ENCODE results near the gene KRTAP2-4.
"Not testable (repeated sequence)": the region's sequence is repeated elsewhere in the genome, so short reads cannot be mapped to it uniquely, and the experiment has no call there.

KRTAP2-4 gene

GRCh38 chr17:41054025-41054424 lies 11.7 kb downstream of the KRTAP2-4 start:
- H3K9me3 ChIP-seq (ENCODE audit: insufficient read depth, low read length): no peaks in the 10 kb centered on the region
- DNase-seq (ENCODE audit: low read depth, low spot score): no peak
- H3K27me3 ChIP-seq (ENCODE audit: insufficient read depth, insufficient read length): no peaks in the 10 kb centered on the region
- H3K36me3 ChIP-seq (ENCODE audit: insufficient read depth, insufficient read length, low read length): no peaks in the 10 kb centered on the region
- TF ChIP-seq ZNF274 (IDR thresholded peaks at IDR 0.05; ENCODE audit: low read depth, low read length) (no peak), SUZ12 (IDR thresholded peaks at IDR 0.05; ENCODE audit: extremely low read depth, insufficient read depth, insufficient read length) (no peak), YY1 (IDR thresholded peaks at IDR 0.05; ENCODE audit: insufficient read depth, insufficient read length) (no peak)
- H3K4me1 ChIP-seq (ENCODE audit: insufficient read depth, insufficient read length): no peaks in the 10 kb centered on the region
- H3K9ac ChIP-seq (ENCODE audit: insufficient read length, low read depth): no peak overlapping the region
- no peak overlapping the region for H3K4me3 ChIP-seq (ENCODE audit: insufficient read length, low read depth)

- Histone ChIP-seq H3K9me3 (ENCODE audit: insufficient read depth, low read length) (no peaks in the 10 kb centered on the region), H3K27me3 (ENCODE audit: insufficient read depth, insufficient read length) (no peaks in the 10 kb centered on the region), H3K9ac (ENCODE audit: insufficient read length, low read depth) (no peak overlapping the region), H3K36me3 (ENCODE audit: insufficient read depth, insufficient read length, low read length) (no peaks in the 10 kb centered on the region), H3K4me1 (ENCODE audit: insufficient read depth, insufficient read length) (no peaks in the 10 kb centered on the region), H3K4me3 (ENCODE audit: insufficient read length, low read depth) (no peak overlapping the region)
- TF ChIP-seq SUZ12 (IDR thresholded peaks at IDR 0.05; ENCODE audit: extremely low read depth, insufficient read depth, insufficient read length) (no peak), YY1 (IDR thresholded peaks at IDR 0.05; ENCODE audit: insufficient read depth, insufficient read length) (no peak), ZNF274 (IDR thresholded peaks at IDR 0.05; ENCODE audit: low read depth, low read length) (no peak)
- DNase-seq (ENCODE audit: low read depth, low spot score): no peak
Measured at GRCh38 chr17:41052566-41052965, 13.1 kb downstream of the KRTAP2-4 start.

DNA sequence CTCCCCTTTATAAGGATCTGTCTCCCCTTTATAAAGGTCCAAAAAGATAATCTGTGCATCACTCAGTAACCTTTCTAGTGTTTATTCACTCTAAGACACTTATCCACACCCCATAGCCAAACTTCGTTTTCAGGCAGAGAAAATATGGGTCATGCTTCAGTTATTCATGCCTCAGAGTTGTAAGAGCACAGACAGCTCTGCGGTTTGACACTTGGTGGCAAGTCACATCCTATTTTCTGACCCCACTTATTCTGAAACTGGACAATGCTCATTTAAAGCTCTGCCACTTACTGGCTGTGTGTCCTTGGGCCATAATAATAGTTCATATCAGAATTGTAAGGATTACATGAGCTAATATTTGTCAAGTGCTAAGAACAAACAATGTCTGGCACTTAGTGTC lies 16.6 kb downstream of the KRTAP2-4 start:
- no peak for DNase-seq (ENCODE audit: low read depth, low spot score)
- Histone ChIP-seq H3K4me1 (ENCODE audit: insufficient read depth, insufficient read length) (no peaks in the 10 kb centered on the region), H3K36me3 (ENCODE audit: insufficient read depth, insufficient read length, low read length) (no peaks in the 10 kb centered on the region), H3K9me3 (ENCODE audit: insufficient read depth, low read length) (no peaks in the 10 kb centered on the region), H3K9ac (ENCODE audit: insufficient read length, low read depth) (no peak overlapping the region), H3K4me3 (ENCODE audit: insufficient read length, low read depth) (no peak overlapping the region), H3K27me3 (ENCODE audit: insufficient read depth, insufficient read length) (no peaks in the 10 kb centered on the region)
- TF ChIP-seq YY1 (IDR thresholded peaks at IDR 0.05; ENCODE audit: insufficient read depth, insufficient read length) (no peak), ZNF274 (IDR thresholded peaks at IDR 0.05; ENCODE audit: low read depth, low read length) (no peak), SUZ12 (IDR thresholded peaks at IDR 0.05; ENCODE audit: extremely low read depth, insufficient read depth, insufficient read length) (no peak)

DNA sequence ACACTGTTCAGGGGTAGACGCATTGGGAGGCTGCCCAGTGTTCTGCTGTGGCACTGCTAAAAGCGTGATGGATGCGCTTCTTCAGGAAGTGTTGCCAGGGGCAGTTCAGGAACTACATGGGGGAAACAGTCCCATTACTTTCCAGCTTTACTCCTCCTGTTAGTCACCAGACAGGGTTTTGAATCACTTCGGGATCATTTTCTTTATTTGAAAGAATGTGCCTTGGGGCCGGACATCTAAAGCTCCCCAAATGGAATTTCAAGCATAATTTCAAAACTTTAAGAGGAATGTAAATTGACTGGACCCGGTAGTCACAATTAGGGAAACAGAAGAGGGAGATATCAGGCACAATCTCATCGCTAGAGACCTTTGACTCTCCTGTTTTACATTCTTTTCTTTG lies 17.2 kb downstream of the KRTAP2-4 start:
- no peak for DNase-seq (ENCODE audit: low read depth, low spot score)
- H3K27me3 ChIP-seq (ENCODE audit: insufficient read depth, insufficient read length): no peaks in the 10 kb centered on the region
- no peaks in the 10 kb centered on the region for H3K4me1 ChIP-seq (ENCODE audit: insufficient read depth, insufficient read length)
- H3K4me3 ChIP-seq (ENCODE audit: insufficient read length, low read depth): no peak overlapping the region
- H3K36me3 ChIP-seq (ENCODE audit: insufficient read depth, insufficient read length, low read length): no peaks in the 10 kb centered on the region
- no peak overlapping the region for H3K9ac ChIP-seq (ENCODE audit: insufficient read length, low read depth)
- H3K9me3 ChIP-seq (ENCODE audit: insufficient read depth, low read length): peaks cover under 1% of the 10 kb centered on the region; the same call in 1 of the 2 replicates
- TF ChIP-seq ZNF274 (IDR thresholded peaks at IDR 0.05; ENCODE audit: low read depth, low read length) (no peak), SUZ12 (IDR thresholded peaks at IDR 0.05; ENCODE audit: extremely low read depth, insufficient read depth, insufficient read length) (no peak), YY1 (IDR thresholded peaks at IDR 0.05; ENCODE audit: insufficient read depth, insufficient read length) (no peak)

DNA sequence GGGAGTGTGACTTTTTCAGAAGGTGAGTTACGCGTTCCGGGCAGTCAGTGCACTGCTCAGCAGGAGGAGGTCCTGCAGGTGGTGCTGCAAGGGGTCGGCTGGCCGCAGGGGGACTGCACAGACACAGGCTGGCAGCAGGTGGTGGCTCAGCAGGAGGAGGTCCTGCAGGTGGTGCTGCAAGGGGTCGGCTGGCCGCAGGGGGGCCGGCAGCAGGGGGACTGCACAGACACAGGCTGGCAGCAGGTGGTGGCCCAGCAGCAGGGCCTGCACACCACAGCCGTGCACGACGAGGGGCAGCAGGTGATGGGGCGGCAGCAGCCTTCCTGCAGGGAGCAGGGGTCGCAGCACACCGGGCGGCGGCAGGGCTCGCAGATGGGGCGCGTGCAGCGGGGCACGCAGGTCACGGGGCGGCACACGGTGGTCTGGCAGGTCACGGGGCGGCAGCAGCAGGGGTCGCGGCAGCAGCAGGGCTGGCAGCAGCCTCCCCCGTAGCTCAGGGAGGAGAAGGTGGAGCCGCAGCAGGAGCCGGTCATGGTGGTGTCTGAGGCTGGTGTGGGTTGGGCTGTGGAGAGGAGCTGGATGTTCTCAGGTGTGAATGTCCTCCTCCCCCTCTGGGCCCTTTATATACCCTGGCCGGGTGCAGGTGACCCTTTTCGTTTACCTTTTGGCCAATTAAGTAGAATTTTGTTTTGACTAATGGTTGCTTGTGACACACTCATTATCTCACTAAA lies 18.8 kb downstream of the KRTAP2-4 start, which contains the start of gene KRTAP2-1:
Gene KRTAP2-1, minus strand, starts transcription at position 582 of the 731 bp plus-strand sequence. Its CDS starts 49 bp downstream, at position 533.
- H3K36me3 ChIP-seq (ENCODE audit: insufficient read depth, insufficient read length, low read length); H3K27me3 ChIP-seq (ENCODE audit: insufficient read depth, insufficient read length); H3K4me3 ChIP-seq (ENCODE audit: insufficient read length, low read depth); DNase-seq (ENCODE audit: low read depth, low spot score); H3K4me1 ChIP-seq (ENCODE audit: insufficient read depth, insufficient read length); H3K9ac ChIP-seq (ENCODE audit: insufficient read length, low read depth); H3K9me3 ChIP-seq (ENCODE audit: insufficient read depth, low read length): not testable (repeated sequence)

GRCh38 chr17:41042953-41043352 lies 22.7 kb downstream of the KRTAP2-4 start:
- no peak for TF ChIP-seq ZNF274 (IDR thresholded peaks at IDR 0.05; ENCODE audit: low read depth, low read length)
- no peak for TF ChIP-seq YY1 (IDR thresholded peaks at IDR 0.05; ENCODE audit: insufficient read depth, insufficient read length)
- TF ChIP-seq SUZ12 (IDR thresholded peaks at IDR 0.05; ENCODE audit: extremely low read depth, insufficient read depth, insufficient read length): no peak
- Histone ChIP-seq H3K36me3 (ENCODE audit: insufficient read depth, insufficient read length, low read length) (no peaks in the 10 kb centered on the region), H3K27me3 (ENCODE audit: insufficient read depth, insufficient read length) (no peaks in the 10 kb centered on the region), H3K4me1 (ENCODE audit: insufficient read depth, insufficient read length) (no peaks in the 10 kb centered on the region), H3K4me3 (ENCODE audit: insufficient read length, low read depth) (no peak overlapping the region), H3K9ac (ENCODE audit: insufficient read length, low read depth) (no peak overlapping the region), H3K9me3 (ENCODE audit: insufficient read depth, low read length) (peaks cover 8% of the 10 kb centered on the region)
- no peak for DNase-seq (ENCODE audit: low read depth, low spot score)

- H3K27me3 ChIP-seq (ENCODE audit: insufficient read depth, insufficient read length); H3K4me3 ChIP-seq (ENCODE audit: insufficient read length, low read depth); H3K9me3 ChIP-seq (ENCODE audit: insufficient read depth, low read length); H3K4me1 ChIP-seq (ENCODE audit: insufficient read depth, insufficient read length); DNase-seq (ENCODE audit: low read depth, low spot score); H3K9ac ChIP-seq (ENCODE audit: insufficient read length, low read depth); H3K36me3 ChIP-seq (ENCODE audit: insufficient read depth, insufficient read length, low read length): not testable (repeated sequence)
Measured at GRCh38 chr17:41040783-41041571, 24.7 kb downstream of the KRTAP2-4 start, which contains the start of gene KRTAP1-1. Gene KRTAP1-1, minus strand, starts transcription at chr17:41041450. Its CDS starts 53 bp downstream, at chr17:41041397.

All from NT2/D1 (cell line).